GM12878 (cell line): ENCODE measurements around the gene NAALADL1. TPM values are rescaled to one million over a fixed set of nuclear protein-coding genes. Genes with fewer than 3 reads are reported as not detected.

Experiments used
- ATAC-seq: fragments of 200-7000 bp; cut with Tn5 transposase; 3 replicates; pipeline ENCODE4 v1.9.1; 2020; ENCODE audit warnings: mild to moderate bottlenecking, moderate library complexity
- BruUV-seq: library from RNA; stranded (reverse); fragments of 400-500 nt; replicated peaks from 2 replicates; lab custom pipeline; 2021; lab: Mats Ljungman, UMichigan
- CTCF ChIA-PET: fragments of 300-600 bp; sonication (Branson Sonifier 250); formaldehyde crosslinking; extraction: SDS; loops from one replicate; lab custom pipeline; 2021; ENCODE audit warnings: inconsistent platforms; lab: Yijun Ruan, JAX
- POLR2A ChIA-PET: fragments of 350-600 bp; formaldehyde crosslinking; extraction: SDS; loops from one replicate; lab custom pipeline; 2021; ENCODE audit warnings: inconsistent platforms; lab: Charles Lee
- RAD21 ChIA-PET: fragments of 300-600 bp; sonication (Branson Sonifier 250); formaldehyde crosslinking; loops from one replicate; lab custom pipeline; 2023; ENCODE audit warnings: antibody characterized with exemption; ENCODE audit not compliant: unreplicated experiment; lab: Charles Lee
- SMC1A ChIA-PET: fragments of 300-600 bp; sonication (Branson Sonifier 250); formaldehyde crosslinking; loops from one replicate; lab custom pipeline; 2023; ENCODE audit not compliant: unreplicated experiment, uncharacterized antibody; lab: Charles Lee
- DNase-seq: peaks from one replicate; pipeline ENCODE4 v3.0.0-alpha.2; 2011; ENCODE audit warnings: low read depth, low spot score
- FAIRE-seq: peaks from 3 replicates; lab custom pipeline; 2011; peaks lifted over from hg19 to GRCh38; lab: Jason Lieb, UNC
- H2AFZ ChIP-seq: 2 replicates; pipeline ENCODE4 v1.6.0; 2011; ENCODE audit warnings: low read depth, low read length, control low read depth; ENCODE audit not compliant: control insufficient read depth
- H3K27ac ChIP-seq: 2 replicates; pipeline ENCODE4 v1.5.1; 2011; ENCODE audit warnings: control low read depth; ENCODE audit not compliant: control insufficient read depth, insufficient read depth
- H3K27me3 ChIP-seq, 2 experiments: replicated peaks in 1 of 2; 2 replicates each; pipeline versions ENCODE4 v1.6.0 to v1.6.1; 2011; ENCODE audit warnings: low read length in 1 of 2; ENCODE audit not compliant: control insufficient read depth in 2 of 2, insufficient read depth in 2 of 2
- H3K36me3 ChIP-seq, 2 experiments: 2 replicates each; pipeline ENCODE4 v1.5.1; 2011; ENCODE audit warnings: low read length in 1 of 2; ENCODE audit not compliant: control insufficient read depth in 2 of 2, insufficient read depth in 2 of 2
- H3K4me1 ChIP-seq: 2 replicates; pipeline ENCODE4 v1.6.1; 2011; ENCODE audit warnings: mild to moderate bottlenecking, low read length, moderate library complexity, mixed read lengths; ENCODE audit not compliant: control insufficient read depth, insufficient read depth
- H3K4me2 ChIP-seq: 2 replicates; pipeline ENCODE4 v1.6.0; 2011; ENCODE audit warnings: control low read depth; ENCODE audit not compliant: control insufficient read depth, insufficient read depth
- H3K4me3 ChIP-seq: fragments of 200-600 bp; sonication (generic); 2 replicates; pipeline ENCODE4 v1.5.1; 2016
- H3K79me2 ChIP-seq: 2 replicates; pipeline ENCODE4 v1.6.0; 2011; ENCODE audit warnings: low read length; ENCODE audit not compliant: control insufficient read depth, insufficient read depth
- H3K9ac ChIP-seq: 2 replicates; pipeline ENCODE4 v1.8.0; 2011; ENCODE audit warnings: low read length, control low read depth, mixed read lengths; ENCODE audit not compliant: control insufficient read depth, insufficient read depth
- H3K9me3 ChIP-seq: replicated peaks from 3 replicates; pipeline ENCODE4 v1.5.1; 2011; ENCODE audit warnings: mild to moderate bottlenecking, low read length; ENCODE audit not compliant: control insufficient read depth, insufficient read depth
- H4K20me1 ChIP-seq: 2 replicates; pipeline ENCODE4 v1.6.0; 2011; ENCODE audit not compliant: control insufficient read depth, insufficient read depth
- ASH2L ChIP-seq: fragments of 300-600, 200-600 bp; sonication (generic); IDR thresholded peaks from 2 replicates; pipeline ENCODE4 v1.6.1; 2017; ENCODE audit warnings: low read depth, mild to moderate bottlenecking, borderline replicate concordance
- ATF3 ChIP-seq: IDR thresholded peaks from 2 replicates; pipeline ENCODE4 v1.6.1; 2011; ENCODE audit warnings: low read depth, mild to moderate bottlenecking, low read length, moderate library complexity, borderline replicate concordance; ENCODE audit errors: extremely low read depth
- BHLHE40 ChIP-seq, 2 experiments: fragments of 450-650 bp in 1 of 2; IDR thresholded peaks; 2 replicates each; pipeline ENCODE4 v1.6.1; 2011 to 2017; ENCODE audit warnings: low read depth in 2 of 2, borderline replicate concordance in 1 of 2, improper control_type of control experiment in 1 of 2, low read length in 1 of 2, mild to moderate bottlenecking in 1 of 2
- JUND ChIP-seq: IDR thresholded peaks from 2 replicates; pipeline ENCODE4 v1.6.1; 2012; ENCODE audit warnings: low read depth, mild to moderate bottlenecking, low read length, improper control_type of control experiment, moderate library complexity
- KLF5 ChIP-seq: fragments of 450-650 bp; IDR thresholded peaks from 2 replicates; pipeline ENCODE4 v1.6.1; 2014; ENCODE audit warnings: mild to moderate bottlenecking; ENCODE audit not compliant: partially characterized antibody
- PAX5 ChIP-seq: IDR thresholded peaks from 2 replicates; pipeline ENCODE4 v1.6.1; 2011; ENCODE audit warnings: low read depth, low read length, borderline replicate concordance
- POLR2AphosphoS5 ChIP-seq: IDR thresholded peaks from 2 replicates; pipeline ENCODE4 v1.6.1; 2011; ENCODE audit warnings: mild to moderate bottlenecking, low read length, inconsistent platforms
- RAD21 ChIP-seq: IDR thresholded peaks from 2 replicates; pipeline ENCODE4 v1.6.1; 2011; ENCODE audit warnings: mild to moderate bottlenecking, low read depth, low read length, moderate library complexity; ENCODE audit not compliant: insufficient read depth
- WGBS: methylation state at CpG from one replicate; pipeline ENCODE4 v1.1.6; 2016; ENCODE audit warnings: low lambda C conversion rate; ENCODE audit not compliant: insufficient replicate concordance, insufficient coverage; ENCODE audit errors: missing lambda C conversion rate; 5-methylcytosine and 5-hydroxymethylcytosine counted together
- in situ Hi-C: fragments of 300-500 bp; cut with MboI; formaldehyde crosslinking; loops from 9 replicates; pipeline ENCODE4 v1.14.3; 2018; ENCODE audit warnings: mixed read lengths
- intact Hi-C: fragments of 100-400 bp; cut with micrococcal nuclease; formaldehyde crosslinking; loops from one replicate; pipeline ENCODE4 v1.14.2; 2022; ENCODE audit not compliant: unreplicated experiment
- polyA plus RNA-seq, 11 experiments: library from polyadenylated mRNA; depleted of rRNA in 4 of 11; unstranded in 6 of 11; stranded (reverse) in 5 of 11; fragments of >200 nt; fragmentation: Nextera tagmentation in 4 of 11; fragmentation: Illumina TruSeq in 1 of 11; extraction: Ambion mirVana in 4 of 11; extraction: Trizol in 1 of 11; gene quantifications; 1 replicate in 1 of 11; 2 replicates in 10 of 11; pipeline versions ENCODE4 v1.2.1 to v1.2.3, GENCODE V29; 2011 to 2016; ENCODE audit warnings: inconsistent platforms in 2 of 11, missing spikeins in 2 of 11, low read depth in 1 of 11
- total RNA-seq, 4 experiments: library from RNA; depleted of rRNA in 3 of 4; stranded (reverse); fragments of >200 nt in 3 of 4; fragmentation: Illumina TruSeq in 1 of 4; extraction: Trizol in 1 of 4; gene quantifications; 2 replicates each; pipeline versions ENCODE4 v1.2.1 to v1.2.3, GENCODE V29; 2013 to 2021
- TF ChIP-seq, protein P1 (sequence below): fragments of 450-650 bp; IDR thresholded peaks from 2 replicates; pipeline ENCODE4 v1.6.1; 2017; ENCODE audit warnings: borderline replicate concordance
- TF ChIP-seq, protein P2 (sequence below): fragments of 450-650 bp; IDR thresholded peaks from 2 replicates; pipeline ENCODE4 v1.6.1; 2017; ENCODE audit warnings: low read depth, mild to moderate bottlenecking, moderate library complexity

NAALADL1 gene
- total and polyA plus RNA-seq, 10 of the 15 experiments (the other 5 are each of a cell fraction or from before 2014, with no cell fraction given), result 0.77 to 5.5 (median 1.5) TPM

DNA sequence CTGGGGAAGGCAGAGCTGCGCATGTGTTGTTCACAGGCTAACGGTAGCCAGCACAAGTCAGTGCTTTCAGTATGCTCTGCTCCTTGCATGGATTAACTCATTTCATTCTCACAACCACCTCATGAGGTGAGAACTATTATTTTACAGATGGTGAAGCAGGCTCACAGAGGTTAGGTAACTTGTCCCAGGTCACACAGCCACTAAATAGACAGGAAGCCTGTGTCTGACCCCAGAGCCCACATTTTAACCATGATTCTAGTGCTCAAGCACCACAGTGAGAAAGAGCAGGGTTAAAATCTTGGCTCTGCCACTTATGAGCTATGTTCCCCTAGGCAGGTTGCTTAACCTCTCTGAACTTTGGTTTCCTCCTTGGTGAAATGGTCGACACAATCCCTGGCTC is 37.4 kb downstream of the NAALADL1 start (continued):
- TF ChIP-seq, protein P1, sequence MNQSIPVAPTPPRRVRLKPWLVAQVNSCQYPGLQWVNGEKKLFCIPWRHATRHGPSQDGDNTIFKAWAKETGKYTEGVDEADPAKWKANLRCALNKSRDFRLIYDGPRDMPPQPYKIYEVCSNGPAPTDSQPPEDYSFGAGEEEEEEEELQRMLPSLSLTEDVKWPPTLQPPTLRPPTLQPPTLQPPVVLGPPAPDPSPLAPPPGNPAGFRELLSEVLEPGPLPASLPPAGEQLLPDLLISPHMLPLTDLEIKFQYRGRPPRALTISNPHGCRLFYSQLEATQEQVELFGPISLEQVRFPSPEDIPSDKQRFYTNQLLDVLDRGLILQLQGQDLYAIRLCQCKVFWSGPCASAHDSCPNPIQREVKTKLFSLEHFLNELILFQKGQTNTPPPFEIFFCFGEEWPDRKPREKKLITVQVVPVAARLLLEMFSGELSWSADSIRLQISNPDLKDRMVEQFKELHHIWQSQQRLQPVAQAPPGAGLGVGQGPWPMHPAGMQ, result no peak

- intact Hi-C loops (loop anchor here (10.0 kb wide), 1 partner anchor 235 kb away; no protein-coding TSS in a partner anchor), in situ Hi-C loops (no loop called here)
- Histone ChIP-seq H3K9ac (no peak overlapping the region), H3K4me1 (peaks cover 11% of the 10 kb centered on the region), H2AFZ (no peak overlapping the region), H3K4me3 (no peak overlapping the region), H3K27me3 (no peaks in the 10 kb centered on the region), H3K27ac (no peak overlapping the region), H3K9me3 (no peaks in the 10 kb centered on the region), H3K4me2 (no peak overlapping the region), H4K20me1 (no peaks in the 10 kb centered on the region; the same call in 1 of the 2 replicates), H3K79me2 (no peaks in the 10 kb centered on the region; the same call in none of the 2 replicates), H3K36me3 (peaks cover 0 to 5% of the 10 kb centered on the region in 2 experiments; a peak in 2 of 4 replicates)
- ChIA-PET RAD21 (no interaction called here), CTCF (no interaction called here), SMC1A (no interaction called here), POLR2A (no interaction called here)
- no TSS peak for BruUV-seq
- FAIRE-seq (no peak), DNase-seq (no peak), ATAC-seq (no peak)
- TF ChIP-seq ATF3 (no peak), ASH2L (no peak), KLF5 (no peak), RAD21 (no peak), POLR2AphosphoS5 (no peak), JUND (no peak), PAX5 (no peak), BHLHE40 (IDR thresholded peaks at IDR 0.05; ENCODE audit: borderline replicate concordance in 1 of 2, low read depth in 2 of 2, low read length in 1 of 2) (no peak)
- TF ChIP-seq, protein P1, result no peak
- TF ChIP-seq, protein P2, sequence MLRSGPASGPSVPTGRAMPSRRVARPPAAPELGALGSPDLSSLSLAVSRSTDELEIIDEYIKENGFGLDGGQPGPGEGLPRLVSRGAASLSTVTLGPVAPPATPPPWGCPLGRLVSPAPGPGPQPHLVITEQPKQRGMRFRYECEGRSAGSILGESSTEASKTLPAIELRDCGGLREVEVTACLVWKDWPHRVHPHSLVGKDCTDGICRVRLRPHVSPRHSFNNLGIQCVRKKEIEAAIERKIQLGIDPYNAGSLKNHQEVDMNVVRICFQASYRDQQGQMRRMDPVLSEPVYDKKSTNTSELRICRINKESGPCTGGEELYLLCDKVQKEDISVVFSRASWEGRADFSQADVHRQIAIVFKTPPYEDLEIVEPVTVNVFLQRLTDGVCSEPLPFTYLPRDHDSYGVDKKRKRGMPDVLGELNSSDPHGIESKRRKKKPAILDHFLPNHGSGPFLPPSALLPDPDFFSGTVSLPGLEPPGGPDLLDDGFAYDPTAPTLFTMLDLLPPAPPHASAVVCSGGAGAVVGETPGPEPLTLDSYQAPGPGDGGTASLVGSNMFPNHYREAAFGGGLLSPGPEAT, result no peak
- 85% methylated on average over 7 of the region's 7 CpGs for WGBS
Measured at GRCh38 chr11:65019824-65020223, 38.5 kb downstream of the NAALADL1 start.
